Measurements from ENCODE around the gene DCAF5. TPM values are rescaled to one million over a fixed set of nuclear protein-coding genes. Genes with fewer than 3 reads are reported as not detected.

The DCAF5 gene
- total and polyA plus RNA-seq, 2 donors (not counting 1 experiment from before 2014, with no cell fraction given): 62.2 to 65.5 TPM

DNA sequence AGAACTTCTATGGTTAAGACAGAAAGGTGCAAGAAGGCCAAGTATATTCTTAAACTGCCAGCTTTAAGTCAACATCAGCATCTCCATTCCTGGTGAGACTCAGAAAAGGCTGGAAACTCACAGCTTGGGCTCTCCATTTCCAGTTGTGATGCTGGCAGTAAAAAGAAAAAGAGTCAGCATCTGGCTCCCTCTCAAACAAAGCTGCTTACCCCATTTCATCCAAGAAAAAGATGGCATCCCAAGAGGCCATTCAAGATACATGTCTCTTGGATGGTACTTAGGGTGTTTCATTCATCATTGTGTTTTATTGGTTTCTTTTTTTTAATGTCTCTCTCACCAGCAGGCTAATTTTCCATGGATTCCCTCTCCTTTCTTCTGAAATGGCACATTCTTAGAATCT, 61.9 kb downstream of the DCAF5 start:
- Histone ChIP-seq H3K9me3 (ENCODE audit: control extremely low read depth in 1 of 3, control insufficient read depth in 2 of 3, insufficient read depth in 1 of 3, low read length in 2 of 3) (no peaks in the 10 kb centered on the region), H3K36me3 (replicated peaks in 1 of 2; ENCODE audit: control extremely low read depth in 1 of 2, control insufficient read depth in 1 of 2, extremely low read depth in 1 of 2, insufficient read depth in 2 of 2, low read length in 1 of 2) (peaks cover 0 to 56% of the 10 kb centered on the region in 2 experiments), H3K4me3 (ENCODE audit: control extremely low read depth in 1 of 5, extremely low read depth in 1 of 5, insufficient read depth in 1 of 5, low read depth in 2 of 5, low read length in 4 of 5) (no peak overlapping the region), H3K27ac (ENCODE audit: low read length in 2 of 2) (no peak overlapping the region), H2AFZ (ENCODE audit: insufficient read depth, low read depth, low read length, poor library complexity, severe bottlenecking) (no peak overlapping the region), H3K4me2 (replicated peaks; ENCODE audit: low read depth, low read length, poor library complexity, severe bottlenecking) (no peak overlapping the region), H3K9ac (ENCODE audit: low read length) (no peak overlapping the region), H3K27me3 (replicated peaks in 1 of 4; ENCODE audit: control extremely low read depth in 1 of 4, control insufficient read depth in 3 of 4, insufficient read depth in 4 of 4, low read length in 3 of 4) (no peaks in the 10 kb centered on the region), H3K4me1 (ENCODE audit: control insufficient read depth in 2 of 2, insufficient read depth in 2 of 2, low read length in 2 of 2) (no peaks in the 10 kb centered on the region), H3K79me2 (ENCODE audit: control insufficient read depth, insufficient read depth, low read length) (peaks cover 3% of the 10 kb centered on the region), H4K20me1 (ENCODE audit: control insufficient read depth, insufficient read depth, low read length, poor library complexity, severe bottlenecking) (no peaks in the 10 kb centered on the region)
- intact Hi-C loops (cut with micrococcal nuclease): loop anchor here (2.0 to 5.0 kb wide), 2 partner anchors 1156 to 1254 kb away; no protein-coding TSS in a partner anchor
- H3K9me3 Mint-ChIP-seq (ENCODE audit: insufficient read depth): no peaks in the 10 kb centered on the region
- H3K4me3 Mint-ChIP-seq: no peak overlapping the region
- ChIA-PET POLR2A (no interaction called here), CTCF (interaction anchor here (1.0 to 1.9 kb wide), 6 partner anchors 13 to 1157 kb away, joined by 3 to 10 read pairs (median 3); no protein-coding TSS in a partner anchor)
- no peaks in the 10 kb centered on the region for H3K4me1 Mint-ChIP-seq
- no peak for TF ChIP-seq EZH2 (IDR thresholded peaks at IDR 0.05; ENCODE audit: borderline replicate concordance, insufficient read depth, low read depth, low read length, poor library complexity, severe bottlenecking)
- TF ChIP-seq, protein P1, sequence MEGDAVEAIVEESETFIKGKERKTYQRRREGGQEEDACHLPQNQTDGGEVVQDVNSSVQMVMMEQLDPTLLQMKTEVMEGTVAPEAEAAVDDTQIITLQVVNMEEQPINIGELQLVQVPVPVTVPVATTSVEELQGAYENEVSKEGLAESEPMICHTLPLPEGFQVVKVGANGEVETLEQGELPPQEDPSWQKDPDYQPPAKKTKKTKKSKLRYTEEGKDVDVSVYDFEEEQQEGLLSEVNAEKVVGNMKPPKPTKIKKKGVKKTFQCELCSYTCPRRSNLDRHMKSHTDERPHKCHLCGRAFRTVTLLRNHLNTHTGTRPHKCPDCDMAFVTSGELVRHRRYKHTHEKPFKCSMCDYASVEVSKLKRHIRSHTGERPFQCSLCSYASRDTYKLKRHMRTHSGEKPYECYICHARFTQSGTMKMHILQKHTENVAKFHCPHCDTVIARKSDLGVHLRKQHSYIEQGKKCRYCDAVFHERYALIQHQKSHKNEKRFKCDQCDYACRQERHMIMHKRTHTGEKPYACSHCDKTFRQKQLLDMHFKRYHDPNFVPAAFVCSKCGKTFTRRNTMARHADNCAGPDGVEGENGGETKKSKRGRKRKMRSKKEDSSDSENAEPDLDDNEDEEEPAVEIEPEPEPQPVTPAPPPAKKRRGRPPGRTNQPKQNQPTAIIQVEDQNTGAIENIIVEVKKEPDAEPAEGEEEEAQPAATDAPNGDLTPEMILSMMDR (IDR thresholded peaks at IDR 0.05): no peak
- no peak overlapping the region for H3K27ac Mint-ChIP-seq
- no peaks in the 10 kb centered on the region for H3K27me3 Mint-ChIP-seq
- ATAC-seq (ENCODE audit: low read depth): no peak
- no peak for DNase-seq

DNA sequence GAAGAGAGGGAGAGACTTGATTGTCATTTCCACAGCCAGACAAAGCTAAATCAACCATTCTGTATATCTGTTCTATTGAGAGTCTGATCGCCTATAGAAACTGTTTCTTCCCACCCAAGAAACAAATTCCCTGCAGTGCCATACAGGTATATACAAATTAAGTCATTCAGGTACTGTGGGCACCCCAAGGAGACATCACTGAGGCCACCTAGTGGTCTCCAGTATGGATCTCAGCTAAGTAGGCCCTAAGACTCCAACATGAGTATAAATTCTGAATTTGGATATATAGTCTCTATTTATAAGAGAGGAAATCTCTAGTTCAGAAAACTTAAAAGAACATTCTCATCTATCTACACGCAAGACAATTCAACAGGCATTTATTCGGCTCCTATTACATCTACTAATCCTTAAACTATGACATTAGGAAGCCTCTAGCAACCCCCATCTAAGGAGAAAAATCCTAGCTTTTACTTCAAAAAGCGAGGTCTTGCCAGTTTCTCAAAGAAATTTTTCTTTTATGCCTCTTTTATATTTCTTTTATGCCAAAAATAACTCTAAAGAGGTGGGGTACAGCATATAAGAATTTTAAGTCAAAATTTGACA, 62.6 kb downstream of the DCAF5 start:
- WGBS (ENCODE audit: insufficient coverage): no CpG with 5 or more reads among the region's 4 CpGs
- ATAC-seq (ENCODE audit: low read depth) (no peak), DNase-seq (peak; percentile 24)
- Histone ChIP-seq H3K36me3 (replicated peaks in 1 of 2; ENCODE audit: control extremely low read depth in 1 of 2, control insufficient read depth in 1 of 2, extremely low read depth in 1 of 2, insufficient read depth in 2 of 2, low read length in 1 of 2) (peaks cover 0 to 59% of the 10 kb centered on the region in 2 experiments), H2AFZ (ENCODE audit: insufficient read depth, low read depth, low read length, poor library complexity, severe bottlenecking) (no peak overlapping the region), H4K20me1 (ENCODE audit: control insufficient read depth, insufficient read depth, low read length, poor library complexity, severe bottlenecking) (no peaks in the 10 kb centered on the region), H3K4me1 (ENCODE audit: control insufficient read depth in 2 of 2, insufficient read depth in 2 of 2, low read length in 2 of 2) (no peaks in the 10 kb centered on the region), H3K4me2 (replicated peaks; ENCODE audit: low read depth, low read length, poor library complexity, severe bottlenecking) (no peak overlapping the region), H3K4me3 (ENCODE audit: control extremely low read depth in 1 of 5, extremely low read depth in 1 of 5, insufficient read depth in 1 of 5, low read depth in 2 of 5, low read length in 4 of 5) (no peak overlapping the region), H3K9ac (ENCODE audit: low read length) (no peak overlapping the region), H3K79me2 (ENCODE audit: control insufficient read depth, insufficient read depth, low read length) (peaks cover 3% of the 10 kb centered on the region), H3K27me3 (replicated peaks in 1 of 4; ENCODE audit: control extremely low read depth in 1 of 4, control insufficient read depth in 3 of 4, insufficient read depth in 4 of 4, low read length in 3 of 4) (no peaks in the 10 kb centered on the region), H3K27ac (ENCODE audit: low read length in 2 of 2) (no peak overlapping the region), H3K9me3 (ENCODE audit: control extremely low read depth in 1 of 3, control insufficient read depth in 2 of 3, insufficient read depth in 1 of 3, low read length in 2 of 3) (no peaks in the 10 kb centered on the region)
- ChIA-PET POLR2A (no interaction called here), CTCF (interaction anchor here (0.6 to 1.9 kb wide), 8 partner anchors 14 to 1974 kb away, joined by 3 to 10 read pairs (median 4); no protein-coding TSS in a partner anchor)
- TF ChIP-seq, protein P1 (IDR thresholded peaks at IDR 0.05): peak; percentile 58
- no peak for TF ChIP-seq EZH2 (IDR thresholded peaks at IDR 0.05; ENCODE audit: borderline replicate concordance, insufficient read depth, low read depth, low read length, poor library complexity, severe bottlenecking)
- intact Hi-C loops (cut with micrococcal nuclease): loop anchor here (2.0 to 5.0 kb wide), 2 partner anchors 1155 to 1253 kb away; no protein-coding TSS in a partner anchor
- H3K27ac Mint-ChIP-seq: no peak overlapping the region
- H3K4me3 Mint-ChIP-seq: no peak overlapping the region
- H3K27me3 Mint-ChIP-seq: no peaks in the 10 kb centered on the region
- H3K9me3 Mint-ChIP-seq (ENCODE audit: insufficient read depth): no peaks in the 10 kb centered on the region
- H3K4me1 Mint-ChIP-seq: no peaks in the 10 kb centered on the region

Measured in B cell (primary cell).